IMR-90 (cell line): ENCODE data around the gene PDLIM5. TPM values are rescaled to one million over a fixed set of nuclear protein-coding genes. Genes with fewer than 3 reads are reported as not detected.

ENCODE experiments used
- ATAC-seq: fragments of 200-7000 bp; cut with Tn5 transposase; 2 replicates; pipeline ENCODE4 v1.9.1; 2020; ENCODE audit warnings: low read depth, mild to moderate bottlenecking, moderate library complexity
- BruUV-seq: library from RNA; stranded (reverse); fragments of 400-500 nt; replicated peaks from 2 replicates; lab custom pipeline; 2021; lab: Mats Ljungman, UMichigan
- CTCF ChIA-PET: fragments of 300-600 bp; formaldehyde crosslinking; extraction: SDS; loops from one replicate; lab custom pipeline; 2021; ENCODE audit warnings: antibody characterized with exemption; lab: Yijun Ruan, JAX
- POLR2A ChIA-PET: fragments of 300-600 bp; sonication (Branson Sonifier 250); formaldehyde crosslinking; loops from one replicate; lab custom pipeline; 2022; ENCODE audit warnings: antibody characterized with exemption; ENCODE audit not compliant: unreplicated experiment; lab: Charles Lee
- DNase-seq: peaks from one replicate; pipeline ENCODE4 v3.0.0; 2013
- H2AFZ ChIP-seq: replicated peaks from 2 replicates; pipeline ENCODE3; 2013; ENCODE audit warnings: low read length, mild to moderate bottlenecking; ENCODE audit not compliant: poor library complexity
- H2AK5ac ChIP-seq: 2 replicates; pipeline ENCODE4 v1.6.1; 2013; ENCODE audit warnings: low read depth, low read length, inconsistent platforms
- H2AK9ac ChIP-seq: replicated peaks from 2 replicates; pipeline ENCODE3; 2013; ENCODE audit warnings: mild to moderate bottlenecking, low read depth, low read length, moderate library complexity; ENCODE audit not compliant: poor library complexity
- H2BK120ac ChIP-seq: 2 replicates; pipeline ENCODE4 v1.6.1; 2013; ENCODE audit warnings: low read depth, low read length, inconsistent platforms
- H2BK15ac ChIP-seq: 3 replicates; pipeline ENCODE4 v1.6.1; 2013; ENCODE audit warnings: low read depth, low read length, inconsistent platforms
- H2BK20ac ChIP-seq: 2 replicates; pipeline ENCODE4 v1.6.1; 2013; ENCODE audit warnings: low read depth, mild to moderate bottlenecking, inconsistent platforms, low read length, moderate library complexity
- H2BK5ac ChIP-seq: 2 replicates; pipeline ENCODE4 v1.6.1; 2013; ENCODE audit warnings: mild to moderate bottlenecking, low read depth, low read length, inconsistent platforms; ENCODE audit not compliant: poor library complexity, severe bottlenecking
- H3K14ac ChIP-seq: replicated peaks from 2 replicates; pipeline ENCODE4 v1.6.1; 2013; ENCODE audit warnings: low read depth, low read length, inconsistent platforms
- H3K18ac ChIP-seq: 2 replicates; pipeline ENCODE4 v1.6.1; 2013; ENCODE audit warnings: low read depth, low read length, control low read depth
- H3K23ac ChIP-seq: 2 replicates; pipeline ENCODE4 v1.6.1; 2013; ENCODE audit warnings: low read depth, low read length, inconsistent platforms
- H3K27ac ChIP-seq: 2 replicates; pipeline ENCODE4 v1.5.1; 2013; ENCODE audit warnings: mild to moderate bottlenecking, control low read depth, low read length; ENCODE audit not compliant: insufficient read depth
- H3K27me3 ChIP-seq: 2 replicates; pipeline ENCODE4 v1.6.1; 2013; ENCODE audit warnings: low read length; ENCODE audit not compliant: control insufficient read depth, insufficient read depth
- H3K36me3 ChIP-seq: 2 replicates; pipeline ENCODE4 v1.6.1; 2013; ENCODE audit warnings: low read length, mixed read lengths; ENCODE audit not compliant: control insufficient read depth, insufficient read depth
- H3K4ac ChIP-seq: 2 replicates; pipeline ENCODE4 v1.6.1; 2013; ENCODE audit warnings: low read depth, low read length, inconsistent platforms
- H3K4me1 ChIP-seq: 2 replicates; pipeline ENCODE4 v1.6.1; 2013; ENCODE audit warnings: low read length, mixed read lengths; ENCODE audit not compliant: control insufficient read depth, insufficient read depth
- H3K4me2 ChIP-seq: 2 replicates; pipeline ENCODE4 v1.6.1; 2013; ENCODE audit warnings: low read depth, mild to moderate bottlenecking, control low read depth, low read length, moderate library complexity
- H3K4me3 ChIP-seq: 2 replicates; pipeline ENCODE4 v1.5.1; 2013; ENCODE audit warnings: low read depth, mild to moderate bottlenecking, control low read depth, low read length, moderate library complexity; ENCODE audit not compliant: insufficient read depth
- H3K56ac ChIP-seq: 2 replicates; pipeline ENCODE4 v1.6.1; 2013; ENCODE audit warnings: low read length, inconsistent platforms; ENCODE audit not compliant: insufficient read depth; ENCODE audit errors: extremely low read depth
- H3K79me1 ChIP-seq, 2 experiments: 2 replicates each; pipeline ENCODE4 v1.6.1; 2013; ENCODE audit warnings: low read length in 2 of 2, inconsistent platforms in 1 of 2, low read depth in 1 of 2
- H3K9ac ChIP-seq: 2 replicates; pipeline ENCODE4 v1.6.1; 2013; ENCODE audit warnings: low read depth, low read length, control low read depth
- H3K9me1 ChIP-seq: 2 replicates; pipeline ENCODE4 v1.6.1; 2013; ENCODE audit warnings: low read length, inconsistent platforms; ENCODE audit not compliant: insufficient read depth
- H3K9me3 ChIP-seq: 2 replicates; pipeline ENCODE4 v1.6.1; 2013; ENCODE audit warnings: low read length; ENCODE audit not compliant: control insufficient read depth, insufficient read depth
- H4K20me1 ChIP-seq: 2 replicates; pipeline ENCODE4 v1.6.1; 2013; ENCODE audit warnings: low read length, inconsistent platforms; ENCODE audit not compliant: insufficient read depth
- H4K5ac ChIP-seq: 2 replicates; pipeline ENCODE4 v1.6.1; 2013; ENCODE audit warnings: mild to moderate bottlenecking, low read depth, low read length, control low read depth
- H4K8ac ChIP-seq, 2 experiments: 2 replicates each; pipeline ENCODE4 v1.6.1; 2013; ENCODE audit warnings: low read depth in 2 of 2, low read length in 2 of 2, control low read depth in 1 of 2, inconsistent platforms in 1 of 2
- H4K91ac ChIP-seq: 2 replicates; pipeline ENCODE4 v1.6.1; 2013; ENCODE audit warnings: low read depth, low read length, inconsistent platforms; ENCODE audit not compliant: insufficient read depth
- FOS ChIP-seq: fragments of 150-350 bp; IDR thresholded peaks from 2 replicates; pipeline ENCODE4 v1.6.1; 2016; ENCODE audit warnings: low read depth, low read length
- NFE2L2 ChIP-seq: fragments of 150-350 bp; IDR thresholded peaks from 2 replicates; pipeline ENCODE4 v1.6.1; 2016; ENCODE audit warnings: low read depth, mild to moderate bottlenecking, low read length
- SMC3 ChIP-seq: fragments of 150-350 bp; IDR thresholded peaks from 2 replicates; pipeline ENCODE4 v1.6.1; 2016; ENCODE audit warnings: low read depth, mild to moderate bottlenecking, antibody characterized with exemption, low read length, moderate library complexity
- dilution Hi-C: fragments of 300-500 bp; cut with HindIII; formaldehyde crosslinking; loops from one replicate; pipeline ENCODE4 v1.14.3; 2018; ENCODE audit warnings: low sequenced_read_pairs; ENCODE audit not compliant: unreplicated experiment
- in situ Hi-C: fragments of 300-500 bp; cut with MboI; formaldehyde crosslinking; loops from 3 replicates; pipeline ENCODE4 v1.14.3; 2019; ENCODE audit warnings: low sequenced_read_pairs, inconsistent platforms, mixed read lengths
- intact Hi-C: fragments of 100-400 bp; cut with micrococcal nuclease; formaldehyde crosslinking; loops from 2 replicates; pipeline ENCODE4 v1.10.0; 2022
- polyA plus RNA-seq, 3 experiments: library from polyadenylated mRNA; depleted of rRNA; stranded (reverse); fragments of >200 nt; gene quantifications; 2 replicates each; pipeline ENCODE4 v1.2.3, GENCODE V29; 2012; ENCODE audit warnings: low replicate concordance in 1 of 3
- total RNA-seq: library from RNA; depleted of rRNA; stranded (reverse); fragments of >200 nt; gene quantifications from 2 replicates; pipeline ENCODE4 v1.2.3, GENCODE V29; 2012
- TF ChIP-seq, protein P1 (sequence below): fragments of 150-350 bp; IDR thresholded peaks from 2 replicates; pipeline ENCODE4 v1.6.1; 2016; ENCODE audit warnings: low read depth, mild to moderate bottlenecking, low read length, moderate library complexity, borderline replicate concordance

PDLIM5 gene
- total and polyA plus RNA-seq, 2 of the 4 experiments (the other 2 are of a cell fraction) = 96.5 to 188 TPM

DNA sequence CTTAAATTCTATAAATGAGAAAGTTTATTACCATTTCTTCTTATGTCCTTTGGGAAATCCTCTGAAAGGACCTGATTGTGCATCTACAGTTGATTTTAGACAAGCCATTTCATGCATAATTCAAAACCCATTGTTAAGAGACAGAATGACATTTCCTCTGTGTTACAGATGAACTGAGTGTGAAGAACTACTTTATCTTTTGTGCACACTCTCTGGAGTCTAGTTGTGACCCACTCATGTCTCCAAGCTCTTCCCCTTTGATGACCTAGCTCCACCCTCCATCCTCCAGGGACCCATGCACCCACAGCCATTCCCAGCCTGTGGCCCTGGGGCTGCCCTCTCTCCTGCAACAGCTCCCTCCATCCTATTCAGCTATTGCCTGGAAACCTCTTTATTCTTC is 248.6 kb downstream of the PDLIM5 start:
- H4K91ac ChIP-seq = no peak overlapping the region
- no peak overlapping the region for H2BK5ac ChIP-seq
- CTCF ChIA-PET = no interaction called here
- no peak overlapping the region for H3K27ac ChIP-seq
- H2BK15ac ChIP-seq = no peak overlapping the region
- no peaks in the 10 kb centered on the region for H3K79me1 ChIP-seq
- intact Hi-C loops (no loop called here), dilution Hi-C loops (no loop called here), in situ Hi-C loops (no loop called here)
- no peak overlapping the region for H2AK5ac ChIP-seq
- no peak overlapping the region for H4K8ac ChIP-seq
- no peak overlapping the region for H3K18ac ChIP-seq
- H3K56ac ChIP-seq = no peak overlapping the region
- no peaks in the 10 kb centered on the region for H3K36me3 ChIP-seq
- no peaks in the 10 kb centered on the region for H4K20me1 ChIP-seq
- H3K9ac ChIP-seq = no peak overlapping the region
- no peak overlapping the region for H2AK9ac ChIP-seq
- no peaks in the 10 kb centered on the region for H3K9me1 ChIP-seq
- no peaks in the 10 kb centered on the region for H3K27me3 ChIP-seq
- DNase-seq (no peak), ATAC-seq (no peak)
- no peaks in the 10 kb centered on the region for H3K4me1 ChIP-seq
- no peak overlapping the region for H3K23ac ChIP-seq
- H2BK120ac ChIP-seq = no peak overlapping the region
- H3K14ac ChIP-seq = no peak overlapping the region
- H3K4me2 ChIP-seq = no peak overlapping the region
- H3K4me3 ChIP-seq = no peak overlapping the region
- no peak overlapping the region for H2BK20ac ChIP-seq
- H2AFZ ChIP-seq = no peak overlapping the region
- TF ChIP-seq, protein P1, sequence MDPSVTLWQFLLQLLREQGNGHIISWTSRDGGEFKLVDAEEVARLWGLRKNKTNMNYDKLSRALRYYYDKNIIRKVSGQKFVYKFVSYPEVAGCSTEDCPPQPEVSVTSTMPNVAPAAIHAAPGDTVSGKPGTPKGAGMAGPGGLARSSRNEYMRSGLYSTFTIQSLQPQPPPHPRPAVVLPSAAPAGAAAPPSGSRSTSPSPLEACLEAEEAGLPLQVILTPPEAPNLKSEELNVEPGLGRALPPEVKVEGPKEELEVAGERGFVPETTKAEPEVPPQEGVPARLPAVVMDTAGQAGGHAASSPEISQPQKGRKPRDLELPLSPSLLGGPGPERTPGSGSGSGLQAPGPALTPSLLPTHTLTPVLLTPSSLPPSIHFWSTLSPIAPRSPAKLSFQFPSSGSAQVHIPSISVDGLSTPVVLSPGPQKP = no peak
- TF ChIP-seq FOS (no peak), SMC3 (no peak), NFE2L2 (no peak)
- POLR2A ChIA-PET = no interaction called here
- H3K9me3 ChIP-seq = no peaks in the 10 kb centered on the region
- no TSS peak for BruUV-seq
- no peak overlapping the region for H4K5ac ChIP-seq
- H3K4ac ChIP-seq = no peak overlapping the region
